ENCODE measurements around the gene ITGB2. TPM values are rescaled to one million over a fixed set of nuclear protein-coding genes. Genes with fewer than 3 reads are reported as not detected.

The ITGB2 gene
- total RNA-seq, 1 donor from 2014 or later: 0.91 TPM

- Mint-ChIP-seq H3K4me3 (ENCODE audit: unreplicated experiment) (no peak overlapping the region), H3K9me3 (ENCODE audit: unreplicated experiment) (peaks cover 1% of the 10 kb centered on the region), H3K4me1 (ENCODE audit: low read depth, unreplicated experiment) (no peaks in the 10 kb centered on the region), H3K27me3 (ENCODE audit: unreplicated experiment) (peaks cover 8% of the 10 kb centered on the region), H3K36me3 (ENCODE audit: unreplicated experiment) (no peaks in the 10 kb centered on the region), H3K27ac (ENCODE audit: unreplicated experiment) (no peak overlapping the region)
- no peak for TF ChIP-seq CTCF (IDR thresholded peaks at IDR 0.05; ENCODE audit: partially characterized antibody, unreplicated experiment)
- DNase-seq: no peak
These were observed 27.9 kb upstream of the ITGB2 start for GRCh38 chr21:44948426-44949120.

GRCh38 chr21:44947930-44948331 lies 27.2 kb upstream of the ITGB2 start:
- Mint-ChIP-seq H3K4me3 (ENCODE audit: unreplicated experiment) (no peak overlapping the region), H3K27me3 (ENCODE audit: unreplicated experiment) (peaks cover 8% of the 10 kb centered on the region), H3K27ac (ENCODE audit: unreplicated experiment) (no peak overlapping the region), H3K9me3 (ENCODE audit: unreplicated experiment) (peaks cover 1% of the 10 kb centered on the region), H3K4me1 (ENCODE audit: low read depth, unreplicated experiment) (no peaks in the 10 kb centered on the region), H3K36me3 (ENCODE audit: unreplicated experiment) (no peaks in the 10 kb centered on the region)
- no peak for TF ChIP-seq CTCF (IDR thresholded peaks at IDR 0.05; ENCODE audit: partially characterized antibody, unreplicated experiment)
- DNase-seq: peak; percentile 17

- H3K27me3 Mint-ChIP-seq (ENCODE audit: unreplicated experiment): peaks cover 5% of the 10 kb centered on the region
- no peaks in the 10 kb centered on the region for H3K36me3 Mint-ChIP-seq (ENCODE audit: unreplicated experiment)
- TF ChIP-seq CTCF (IDR thresholded peaks at IDR 0.05; ENCODE audit: partially characterized antibody, unreplicated experiment): no peak
- H3K4me1 Mint-ChIP-seq (ENCODE audit: low read depth, unreplicated experiment): no peaks in the 10 kb centered on the region
- DNase-seq: peak; percentile 16
- no peak overlapping the region for H3K27ac Mint-ChIP-seq (ENCODE audit: unreplicated experiment)
- no peak overlapping the region for H3K4me3 Mint-ChIP-seq (ENCODE audit: unreplicated experiment)
- no peaks in the 10 kb centered on the region for H3K9me3 Mint-ChIP-seq (ENCODE audit: unreplicated experiment)
These were observed 26.6 kb upstream of the ITGB2 start for GRCh38 chr21:44947111-44947929.

- no peak overlapping the region for H3K27ac Mint-ChIP-seq (ENCODE audit: unreplicated experiment)
- peaks cover 4% of the 10 kb centered on the region for H3K4me1 Mint-ChIP-seq (ENCODE audit: low read depth, unreplicated experiment)
- no peaks in the 10 kb centered on the region for H3K36me3 Mint-ChIP-seq (ENCODE audit: unreplicated experiment)
- no peak for DNase-seq
- H3K9me3 Mint-ChIP-seq (ENCODE audit: unreplicated experiment): no peaks in the 10 kb centered on the region
- no peak overlapping the region for H3K4me3 Mint-ChIP-seq (ENCODE audit: unreplicated experiment)
- H3K27me3 Mint-ChIP-seq (ENCODE audit: unreplicated experiment): peaks cover 3% of the 10 kb centered on the region
- no peak for TF ChIP-seq CTCF (IDR thresholded peaks at IDR 0.05; ENCODE audit: partially characterized antibody, unreplicated experiment)
These were observed 25.7 kb upstream of the ITGB2 start for GRCh38 chr21:44946254-44947041.

Data from glutamatergic neuron (in vitro differentiated cells).